Naive thymus-derived CD8-positive, alpha-beta T cell (primary cell): ENCODE results near the gene TMEM184B. TPM values are rescaled to one million over a fixed set of nuclear protein-coding genes. Genes with fewer than 3 reads are reported as not detected.

Experiments used
- ATAC-seq, 2 donors: fragments of 150-1000 bp; cut with Tn5 transposase in 1 of 2; sonication (Bioruptor Pico), chemical (Tn5 transposase) in 1 of 2; 1 replicate in 1 of 2; 2 replicates in 1 of 2; pipeline ENCODE4 v1.10.0; 2021; ENCODE audit warnings: mild to moderate bottlenecking in 2 of 2, moderate library complexity in 2 of 2
- POLR2A ChIA-PET: fragments of 350-600 bp; sonication (Branson Sonifier 250); formaldehyde crosslinking; loops from one replicate; lab custom pipeline; 2021; ENCODE audit warnings: antibody characterized with exemption; lab: Charles Lee
- DNase-seq, 10 donors: peaks; one replicate each; pipeline versions ENCODE4 v3.0.0 to v3.0.0-alpha.2; 2020 to 2022
- H3K27ac Mint-ChIP-seq, 10 donors: one replicate each; pipeline ENCODE4 v1.8.0; 2020 to 2022; ENCODE audit warnings: mild to moderate bottlenecking in 10 of 10, mixed read lengths in 10 of 10, moderate library complexity in 4 of 10, inconsistent platforms in 1 of 10
- H3K27me3 Mint-ChIP-seq, 5 donors: one replicate each; pipeline ENCODE4 v1.8.0; 2021 to 2022; ENCODE audit warnings: mixed read lengths in 5 of 5
- H3K36me3 Mint-ChIP-seq, 3 donors: one replicate each; pipeline ENCODE4 v1.8.0; 2020 to 2022; ENCODE audit warnings: mixed read lengths in 3 of 3, mild to moderate bottlenecking in 2 of 3, inconsistent platforms in 1 of 3
- H3K4me1 Mint-ChIP-seq, 4 donors: one replicate each; pipeline ENCODE4 v1.8.0; 2021 to 2022; ENCODE audit warnings: mixed read lengths in 4 of 4
- H3K4me3 Mint-ChIP-seq, 10 donors: one replicate each; pipeline ENCODE4 v1.8.0; 2020 to 2022; ENCODE audit warnings: mild to moderate bottlenecking in 10 of 10, mixed read lengths in 10 of 10, moderate library complexity in 6 of 10, inconsistent platforms in 1 of 10
- H3K9me3 Mint-ChIP-seq, 9 donors: one replicate each; pipeline ENCODE4 v1.8.0; 2020 to 2022; ENCODE audit warnings: mixed read lengths in 9 of 9, mild to moderate bottlenecking in 3 of 9, inconsistent platforms in 1 of 9, moderate library complexity in 1 of 9
- polyA plus RNA-seq, 3 donors: library from polyadenylated mRNA; unstranded; fragments of 300-500 nt; fragmentation: Illumina TruSeq; gene quantifications; one replicate each; pipeline ENCODE4 v1.2.3, GENCODE V29; 2021
- total RNA-seq, 8 experiments: library from RNA in 2 of 8; stranded (reverse) in 2 of 8; gene quantifications; one replicate each; pipeline ENCODE4 v1.2.3 and lab custom pipeline; 2021 to 2026

TMEM184B gene
- total and polyA plus RNA-seq, 5 experiments from 2014 or later, result 5.1 to 26.8 (median 13.0) TPM

DNA sequence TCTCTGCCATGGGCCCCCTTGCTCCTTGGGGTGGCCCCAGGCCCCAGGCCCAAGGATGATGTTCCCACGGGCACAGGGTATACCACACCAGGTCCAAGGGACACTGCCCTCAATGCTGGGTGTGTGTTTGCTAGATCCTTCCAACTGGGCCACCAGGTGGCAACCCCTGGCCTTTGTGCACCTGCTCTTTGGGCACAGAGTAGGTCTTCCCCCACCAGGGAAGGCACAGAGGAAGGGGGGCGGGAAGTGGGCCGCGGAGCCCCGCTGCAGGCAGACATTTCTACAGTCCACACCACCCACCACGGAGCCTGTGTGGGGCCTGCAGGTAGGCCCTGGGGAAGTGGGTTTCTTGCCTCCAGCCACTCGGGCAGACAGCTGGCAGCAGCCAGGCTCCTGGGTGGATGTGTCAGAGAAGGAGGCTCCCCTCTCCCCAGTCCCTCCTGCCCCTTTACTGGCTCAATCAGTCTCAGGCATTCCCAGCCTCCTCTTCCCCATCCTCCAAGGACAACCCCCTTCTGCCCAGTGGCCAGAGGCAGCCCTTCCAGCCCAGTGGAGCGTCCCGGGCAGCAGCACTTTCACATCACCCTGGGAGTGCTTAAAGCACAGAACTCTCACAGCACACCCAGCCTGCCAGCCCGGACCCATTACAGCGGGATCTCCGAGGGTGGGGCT, 49.4 kb downstream of the TMEM184B start:
- no peaks in the 10 kb centered on the region for H3K27me3 Mint-ChIP-seq
- DNase-seq, result no peak
- H3K27ac Mint-ChIP-seq, result peak overlapping the region in 1 of 10 donors; percentile 49

GRCh38 chr22:38222797-38223119, 50.1 kb downstream of the TMEM184B start:
- Mint-ChIP-seq H3K4me1 (peaks cover 5 to 11% (median 8%) of the 10 kb centered on the region in 4 donors), H3K27me3 (no peaks in the 10 kb centered on the region), H3K4me3 (no peak overlapping the region), H3K36me3 (peaks cover 0 to 18% (median 5%) of the 10 kb centered on the region in 3 donors), H3K27ac (peak overlapping the region in 2 of 10 donors; percentile 1 to 59), H3K9me3 (no peaks in the 10 kb centered on the region)
- POLR2A ChIA-PET, result no interaction called here
- ATAC-seq (no peak), DNase-seq (no peak)

More for the DNA sequence above, 49.4 kb downstream of the TMEM184B start:
- Mint-ChIP-seq H3K4me1 (peaks cover 5 to 9% (median 7%) of the 10 kb centered on the region in 4 donors), H3K9me3 (no peaks in the 10 kb centered on the region), H3K4me3 (no peak overlapping the region), H3K36me3 (peaks cover 0 to 18% (median 5%) of the 10 kb centered on the region in 3 donors)
- POLR2A ChIA-PET, result no interaction called here
- peak in 1 of 2 donors; percentile 18 for ATAC-seq

GRCh38 chr22:38221908-38222796, 50.7 kb downstream of the TMEM184B start:
- ATAC-seq, result no peak
- peaks cover 5 to 11% (median 8%) of the 10 kb centered on the region in 4 donors for H3K4me1 Mint-ChIP-seq
- peak overlapping the region in 3 of 10 donors; percentile 24 to 34 (median 31) for H3K27ac Mint-ChIP-seq
- H3K36me3 Mint-ChIP-seq, result peaks cover 0 to 18% (median 5%) of the 10 kb centered on the region in 3 donors
- POLR2A ChIA-PET, result no interaction called here
- DNase-seq, result no peak
- no peak overlapping the region for H3K4me3 Mint-ChIP-seq
- no peaks in the 10 kb centered on the region for H3K9me3 Mint-ChIP-seq
- no peaks in the 10 kb centered on the region for H3K27me3 Mint-ChIP-seq

- ATAC-seq, result no peak
- POLR2A ChIA-PET, result no interaction called here
- Mint-ChIP-seq H3K27me3 (no peaks in the 10 kb centered on the region), H3K4me3 (no peak overlapping the region), H3K4me1 (peaks cover 5 to 11% (median 8%) of the 10 kb centered on the region in 4 donors), H3K9me3 (no peaks in the 10 kb centered on the region), H3K27ac (peak overlapping the region in 3 of 10 donors; percentile 13 to 41 (median 40)), H3K36me3 (peaks cover 0 to 16% (median 2%) of the 10 kb centered on the region in 3 donors)
- DNase-seq, result no peak
These were observed 51.4 kb downstream of the TMEM184B start for GRCh38 chr22:38221407-38221806.

DNA sequence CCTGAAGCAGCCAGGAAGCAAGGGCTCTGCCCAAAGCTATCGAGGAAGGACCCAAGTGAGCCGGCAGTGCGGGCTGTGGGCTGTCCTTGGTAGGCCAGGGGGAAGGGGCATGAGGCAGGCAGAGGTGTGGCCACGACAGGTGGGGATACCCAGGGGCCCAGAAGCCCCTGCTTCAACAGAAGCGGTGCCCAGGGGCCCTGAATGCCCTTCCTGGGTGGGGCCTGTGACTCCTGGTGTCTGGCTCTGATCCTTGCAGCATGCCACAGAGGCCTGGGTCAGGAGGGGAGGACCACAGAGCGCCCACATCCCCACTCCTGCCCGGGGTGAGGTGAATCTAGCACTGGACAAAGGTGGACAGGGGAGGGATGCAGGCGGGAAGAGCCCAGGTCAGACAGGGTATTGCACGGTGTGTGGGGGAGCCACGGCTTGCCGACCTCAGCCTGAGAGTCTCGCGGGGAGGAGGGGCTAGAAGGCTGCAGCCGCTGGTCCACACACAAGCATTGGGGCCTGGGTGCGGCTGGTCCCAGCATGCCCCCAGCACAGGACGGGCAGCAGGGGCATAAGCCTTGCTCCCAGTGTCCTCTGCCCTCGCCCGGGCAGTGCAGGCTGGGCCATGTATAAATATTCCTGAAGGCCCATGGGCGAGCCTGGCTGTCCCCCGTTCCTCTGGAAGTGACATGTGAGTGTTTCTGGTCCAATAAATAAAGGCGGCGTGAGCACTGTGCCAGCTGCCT, 52.0 kb downstream of the TMEM184B start:
- no peak for DNase-seq
- no peaks in the 10 kb centered on the region for H3K27me3 Mint-ChIP-seq
- H3K9me3 Mint-ChIP-seq, result no peaks in the 10 kb centered on the region
- peak in 1 of 2 donors; percentile 5 for ATAC-seq
- H3K4me3 Mint-ChIP-seq, result no peak overlapping the region
- POLR2A ChIA-PET, result interaction anchor here (1.1 kb wide), 1 partner anchor 20 kb away, joined by 4 read pairs; no protein-coding TSS in a partner anchor
- H3K27ac Mint-ChIP-seq, result peak overlapping the region in 3 of 10 donors; percentile 10 to 41 (median 40)
- H3K4me1 Mint-ChIP-seq, result peaks cover 5 to 11% (median 8%) of the 10 kb centered on the region in 4 donors
- peaks cover 0 to 16% (median 2%) of the 10 kb centered on the region in 3 donors for H3K36me3 Mint-ChIP-seq

GRCh38 chr22:38220163-38220562, 52.6 kb downstream of the TMEM184B start:
- ATAC-seq, result peak in 1 of 2 donors; percentile 5

GRCh38 chr22:38219632-38220031, 53.2 kb downstream of the TMEM184B start:
- DNase-seq (no peak), ATAC-seq (no peak)
- no peaks in the 10 kb centered on the region for H3K9me3 Mint-ChIP-seq
- H3K27ac Mint-ChIP-seq, result peak overlapping the region in 6 of 10 donors; percentile 44 to 81 (median 60)
- POLR2A ChIA-PET, result interaction anchor here (1.1 kb wide), 1 partner anchor 19 kb away, joined by 4 read pairs; no protein-coding TSS in a partner anchor
- peaks cover 0 to 9% (median 2%) of the 10 kb centered on the region in 3 donors for H3K36me3 Mint-ChIP-seq
- H3K27me3 Mint-ChIP-seq, result no peaks in the 10 kb centered on the region
- H3K4me1 Mint-ChIP-seq, result peaks cover 10 to 16% (median 11%) of the 10 kb centered on the region in 4 donors
- no peak overlapping the region for H3K4me3 Mint-ChIP-seq

More at GRCh38 chr22:38220163-38220562, 52.6 kb downstream of the TMEM184B start:
- Mint-ChIP-seq H3K36me3 (peaks cover 0 to 12% (median 2%) of the 10 kb centered on the region in 3 donors), H3K9me3 (no peaks in the 10 kb centered on the region), H3K4me3 (peak overlapping the region in 1 of 10 donors; percentile 54), H3K27ac (peak overlapping the region in 3 of 10 donors; percentile 10 to 71 (median 40)), H3K4me1 (peaks cover 7 to 11% (median 10%) of the 10 kb centered on the region in 4 donors), H3K27me3 (no peaks in the 10 kb centered on the region)
- no peak for DNase-seq
- POLR2A ChIA-PET, result interaction anchor here (1.1 kb wide), 1 partner anchor 19 kb away, joined by 4 read pairs; no protein-coding TSS in a partner anchor

DNA sequence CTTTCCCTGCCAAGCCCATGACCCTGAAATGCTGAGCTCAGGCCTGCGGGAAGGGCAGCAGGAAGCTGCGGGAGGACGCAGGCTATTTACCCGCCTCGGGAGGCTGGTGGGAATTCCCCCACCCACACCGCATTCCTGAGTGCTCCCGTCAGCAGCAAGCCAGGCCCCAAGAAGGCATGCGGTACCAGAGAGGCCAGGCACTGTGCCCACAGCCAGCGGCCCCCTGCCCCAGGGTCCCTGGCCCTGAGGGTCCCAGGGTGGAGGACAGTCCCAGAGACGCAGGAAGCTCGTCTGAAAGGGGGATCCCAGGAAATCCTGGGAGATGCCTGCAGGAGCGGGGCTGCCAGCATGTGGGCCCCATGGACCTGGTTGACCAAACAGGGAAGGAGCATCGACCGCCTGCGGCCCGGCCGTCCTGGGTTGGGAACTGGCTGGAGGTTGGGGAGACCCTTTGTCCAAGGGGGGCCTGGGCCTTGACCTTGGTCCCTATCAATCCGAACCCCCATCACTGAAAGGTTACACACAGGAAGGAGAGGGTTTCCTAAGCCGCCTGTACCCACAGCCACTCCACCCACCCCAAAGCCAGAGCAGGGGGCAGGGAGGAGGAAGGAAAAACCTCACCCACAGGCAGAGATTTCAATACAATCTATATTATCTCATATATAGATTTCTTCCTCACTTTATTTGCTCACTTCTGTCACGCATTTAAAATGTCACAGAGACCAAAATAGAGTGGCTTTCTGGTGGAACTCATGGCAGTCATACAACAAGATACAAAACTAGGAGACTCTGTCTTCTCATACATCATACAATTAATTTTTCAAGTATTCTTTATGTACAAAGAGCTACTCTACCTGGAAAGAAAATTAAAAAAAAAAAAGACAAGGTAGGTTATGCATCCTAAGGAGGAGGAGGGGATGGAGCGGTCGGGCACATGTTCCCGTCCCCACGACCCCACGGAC, 53.9 kb downstream of the TMEM184B start:
- Mint-ChIP-seq H3K9me3 (no peaks in the 10 kb centered on the region), H3K27ac (peak overlapping the region in 9 of 10 donors; percentile 44 to 81 (median 58)), H3K4me3 (no peak overlapping the region), H3K36me3 (peaks cover 0 to 9% (median 2%) of the 10 kb centered on the region in 3 donors), H3K27me3 (no peaks in the 10 kb centered on the region), H3K4me1 (peaks cover 11 to 16% (median 11%) of the 10 kb centered on the region in 4 donors)
- POLR2A ChIA-PET, result no interaction called here
- DNase-seq, result no peak
- no peak for ATAC-seq

DNA sequence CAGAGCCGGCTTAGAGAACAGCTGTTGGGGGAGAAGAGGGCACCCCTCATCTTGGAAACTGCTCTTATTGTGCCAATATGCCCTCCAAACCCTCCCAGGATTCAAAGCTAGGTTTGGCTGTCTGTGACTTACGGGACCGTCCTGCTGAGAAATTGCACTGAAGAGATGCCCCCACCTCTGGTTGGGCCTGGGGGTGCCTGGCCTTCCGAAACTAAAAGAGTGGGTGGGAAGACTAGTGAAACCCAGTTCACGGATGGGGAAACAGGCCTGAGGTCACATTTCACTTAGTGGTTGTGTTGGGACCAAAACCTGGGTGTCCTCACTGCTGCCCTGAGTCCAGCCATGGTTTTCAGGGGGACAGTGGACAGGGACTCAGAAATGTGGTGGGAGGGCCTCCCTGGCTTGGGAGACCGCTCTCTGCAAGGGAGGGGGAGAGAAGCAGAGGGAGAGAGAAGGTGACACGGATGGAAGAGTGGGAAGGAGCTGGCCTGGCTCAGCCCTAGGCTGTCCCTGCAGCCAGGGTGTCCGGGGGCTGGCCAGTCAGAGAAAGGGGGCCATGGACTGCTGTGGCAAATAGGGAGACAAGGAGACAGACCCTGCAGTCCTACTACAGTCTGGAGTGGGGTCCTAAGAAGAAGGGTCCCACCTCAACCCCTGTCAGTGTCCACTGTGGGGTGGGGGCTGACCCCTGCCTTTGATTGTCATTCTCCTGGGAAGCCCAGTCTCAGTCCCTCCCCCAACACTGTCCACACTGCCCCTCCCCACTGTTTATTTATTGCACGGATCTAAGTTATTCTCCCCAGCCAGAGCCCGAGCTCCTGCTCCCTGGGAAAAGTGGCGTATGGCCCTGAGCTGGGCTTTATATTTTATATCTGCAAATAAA, 57.4 kb downstream of the TMEM184B start:
- ATAC-seq (no peak), DNase-seq (no peak)
- Mint-ChIP-seq H3K9me3 (no peaks in the 10 kb centered on the region), H3K4me1 (peaks cover 6 to 27% (median 20%) of the 10 kb centered on the region in 4 donors), H3K27ac (peak overlapping the region in 5 of 10 donors; percentile 25 to 87 (median 61)), H3K4me3 (peak overlapping the region in 8 of 10 donors; percentile 22 to 58 (median 44)), H3K36me3 (peaks cover 0 to 5% (median 0%) of the 10 kb centered on the region in 3 donors), H3K27me3 (no peaks in the 10 kb centered on the region)
- POLR2A ChIA-PET, result interaction anchor here (1.2 to 2.4 kb wide), 4 partner anchors 12 to 71 kb away, joined by 3 to 15 read pairs (median 8); partner anchors contain the start of genes MAFF and PLA2G6
